IMR-90 (cell line): ENCODE measurements around the gene DVL3. TPM values are rescaled to one million over a fixed set of nuclear protein-coding genes. Genes with fewer than 3 reads are reported as not detected.

ENCODE experiments used
- ATAC-seq: fragments of 200-7000 bp; cut with Tn5 transposase; 2 replicates; pipeline ENCODE4 v1.9.1; 2020; ENCODE audit warnings: low read depth, mild to moderate bottlenecking, moderate library complexity
- BruUV-seq: library from RNA; stranded (reverse); fragments of 400-500 nt; replicated peaks from 2 replicates; lab custom pipeline; 2021; lab: Mats Ljungman, UMichigan
- CTCF ChIA-PET: fragments of 300-600 bp; formaldehyde crosslinking; extraction: SDS; loops from one replicate; lab custom pipeline; 2021; ENCODE audit warnings: antibody characterized with exemption; lab: Yijun Ruan, JAX
- POLR2A ChIA-PET: fragments of 300-600 bp; sonication (Branson Sonifier 250); formaldehyde crosslinking; loops from one replicate; lab custom pipeline; 2022; ENCODE audit warnings: antibody characterized with exemption; ENCODE audit not compliant: unreplicated experiment; lab: Charles Lee
- DNase-seq: peaks from one replicate; pipeline ENCODE4 v3.0.0; 2013
- H2AFZ ChIP-seq: replicated peaks from 2 replicates; pipeline ENCODE3; 2013; ENCODE audit warnings: low read length, mild to moderate bottlenecking; ENCODE audit not compliant: poor library complexity
- H2AK5ac ChIP-seq: 2 replicates; pipeline ENCODE4 v1.6.1; 2013; ENCODE audit warnings: low read depth, low read length, inconsistent platforms
- H2AK9ac ChIP-seq: replicated peaks from 2 replicates; pipeline ENCODE3; 2013; ENCODE audit warnings: mild to moderate bottlenecking, low read depth, low read length, moderate library complexity; ENCODE audit not compliant: poor library complexity
- H2BK120ac ChIP-seq: 2 replicates; pipeline ENCODE4 v1.6.1; 2013; ENCODE audit warnings: low read depth, low read length, inconsistent platforms
- H2BK15ac ChIP-seq: 3 replicates; pipeline ENCODE4 v1.6.1; 2013; ENCODE audit warnings: low read depth, low read length, inconsistent platforms
- H2BK20ac ChIP-seq: 2 replicates; pipeline ENCODE4 v1.6.1; 2013; ENCODE audit warnings: low read depth, mild to moderate bottlenecking, inconsistent platforms, low read length, moderate library complexity
- H2BK5ac ChIP-seq: 2 replicates; pipeline ENCODE4 v1.6.1; 2013; ENCODE audit warnings: mild to moderate bottlenecking, low read depth, low read length, inconsistent platforms; ENCODE audit not compliant: poor library complexity, severe bottlenecking
- H3K14ac ChIP-seq: replicated peaks from 2 replicates; pipeline ENCODE4 v1.6.1; 2013; ENCODE audit warnings: low read depth, low read length, inconsistent platforms
- H3K18ac ChIP-seq: 2 replicates; pipeline ENCODE4 v1.6.1; 2013; ENCODE audit warnings: low read depth, low read length, control low read depth
- H3K23ac ChIP-seq: 2 replicates; pipeline ENCODE4 v1.6.1; 2013; ENCODE audit warnings: low read depth, low read length, inconsistent platforms
- H3K27ac ChIP-seq: 2 replicates; pipeline ENCODE4 v1.5.1; 2013; ENCODE audit warnings: mild to moderate bottlenecking, control low read depth, low read length; ENCODE audit not compliant: insufficient read depth
- H3K27me3 ChIP-seq: 2 replicates; pipeline ENCODE4 v1.6.1; 2013; ENCODE audit warnings: low read length; ENCODE audit not compliant: control insufficient read depth, insufficient read depth
- H3K36me3 ChIP-seq: 2 replicates; pipeline ENCODE4 v1.6.1; 2013; ENCODE audit warnings: low read length, mixed read lengths; ENCODE audit not compliant: control insufficient read depth, insufficient read depth
- H3K4ac ChIP-seq: 2 replicates; pipeline ENCODE4 v1.6.1; 2013; ENCODE audit warnings: low read depth, low read length, inconsistent platforms
- H3K4me1 ChIP-seq: 2 replicates; pipeline ENCODE4 v1.6.1; 2013; ENCODE audit warnings: low read length, mixed read lengths; ENCODE audit not compliant: control insufficient read depth, insufficient read depth
- H3K4me2 ChIP-seq: 2 replicates; pipeline ENCODE4 v1.6.1; 2013; ENCODE audit warnings: low read depth, mild to moderate bottlenecking, control low read depth, low read length, moderate library complexity
- H3K4me3 ChIP-seq: 2 replicates; pipeline ENCODE4 v1.5.1; 2013; ENCODE audit warnings: low read depth, mild to moderate bottlenecking, control low read depth, low read length, moderate library complexity; ENCODE audit not compliant: insufficient read depth
- H3K56ac ChIP-seq: 2 replicates; pipeline ENCODE4 v1.6.1; 2013; ENCODE audit warnings: low read length, inconsistent platforms; ENCODE audit not compliant: insufficient read depth; ENCODE audit errors: extremely low read depth
- H3K79me1 ChIP-seq, 2 experiments: 2 replicates each; pipeline ENCODE4 v1.6.1; 2013; ENCODE audit warnings: low read length in 2 of 2, inconsistent platforms in 1 of 2, low read depth in 1 of 2
- H3K9ac ChIP-seq: 2 replicates; pipeline ENCODE4 v1.6.1; 2013; ENCODE audit warnings: low read depth, low read length, control low read depth
- H3K9me1 ChIP-seq: 2 replicates; pipeline ENCODE4 v1.6.1; 2013; ENCODE audit warnings: low read length, inconsistent platforms; ENCODE audit not compliant: insufficient read depth
- H3K9me3 ChIP-seq: 2 replicates; pipeline ENCODE4 v1.6.1; 2013; ENCODE audit warnings: low read length; ENCODE audit not compliant: control insufficient read depth, insufficient read depth
- H4K20me1 ChIP-seq: 2 replicates; pipeline ENCODE4 v1.6.1; 2013; ENCODE audit warnings: low read length, inconsistent platforms; ENCODE audit not compliant: insufficient read depth
- H4K5ac ChIP-seq: 2 replicates; pipeline ENCODE4 v1.6.1; 2013; ENCODE audit warnings: mild to moderate bottlenecking, low read depth, low read length, control low read depth
- H4K8ac ChIP-seq, 2 experiments: 2 replicates each; pipeline ENCODE4 v1.6.1; 2013; ENCODE audit warnings: low read depth in 2 of 2, low read length in 2 of 2, control low read depth in 1 of 2, inconsistent platforms in 1 of 2
- H4K91ac ChIP-seq: 2 replicates; pipeline ENCODE4 v1.6.1; 2013; ENCODE audit warnings: low read depth, low read length, inconsistent platforms; ENCODE audit not compliant: insufficient read depth
- BHLHE40 ChIP-seq: fragments of 150-350 bp; IDR thresholded peaks from 2 replicates; pipeline ENCODE4 v1.6.1; 2016; ENCODE audit warnings: mild to moderate bottlenecking, low read depth, low read length
- CEBPB ChIP-seq: IDR thresholded peaks from 2 replicates; pipeline ENCODE4 v1.6.1; 2012; ENCODE audit warnings: low read depth, low read length, improper control_type of control experiment
- CHD1 ChIP-seq: IDR thresholded peaks from 2 replicates; pipeline ENCODE4 v1.6.1; 2012; ENCODE audit warnings: low read depth, low read length, improper control_type of control experiment
- FOS ChIP-seq: fragments of 150-350 bp; IDR thresholded peaks from 2 replicates; pipeline ENCODE4 v1.6.1; 2016; ENCODE audit warnings: low read depth, low read length
- MAFK ChIP-seq: IDR thresholded peaks from 2 replicates; pipeline ENCODE4 v1.6.1; 2012; ENCODE audit warnings: low read depth, low read length, improper control_type of control experiment
- MAZ ChIP-seq: IDR thresholded peaks from 2 replicates; pipeline ENCODE4 v1.6.1; 2012; ENCODE audit warnings: low read depth, mild to moderate bottlenecking, low read length, improper control_type of control experiment, moderate library complexity, borderline replicate concordance
- MXI1 ChIP-seq: IDR thresholded peaks from 2 replicates; pipeline ENCODE4 v1.6.1; 2012; ENCODE audit warnings: low read depth, mild to moderate bottlenecking, low read length, moderate library complexity, borderline replicate concordance
- NFE2L2 ChIP-seq: fragments of 150-350 bp; IDR thresholded peaks from 2 replicates; pipeline ENCODE4 v1.6.1; 2016; ENCODE audit warnings: low read depth, mild to moderate bottlenecking, low read length
- POLR2A ChIP-seq: IDR thresholded peaks from 2 replicates; pipeline ENCODE4 v1.6.1; 2012; ENCODE audit warnings: mild to moderate bottlenecking, low read depth, low read length
- RAD21 ChIP-seq: IDR thresholded peaks from 2 replicates; pipeline ENCODE4 v1.6.1; 2012; ENCODE audit warnings: low read length, improper control_type of control experiment
- RCOR1 ChIP-seq: IDR thresholded peaks from 2 replicates; pipeline ENCODE4 v1.6.1; 2012; ENCODE audit warnings: mild to moderate bottlenecking, low read length, improper control_type of control experiment; ENCODE audit not compliant: insufficient replicate concordance
- RFX5 ChIP-seq: IDR thresholded peaks from 2 replicates; pipeline ENCODE4 v1.8.0; 2012; ENCODE audit warnings: low read depth, mild to moderate bottlenecking, low read length, moderate library complexity
- SMC3 ChIP-seq: fragments of 150-350 bp; IDR thresholded peaks from 2 replicates; pipeline ENCODE4 v1.6.1; 2016; ENCODE audit warnings: low read depth, mild to moderate bottlenecking, antibody characterized with exemption, low read length, moderate library complexity
- WGBS, 2 experiments: methylation state at CpG; one replicate each; pipeline versions ENCODE4 v1.1.5 to v1.1.7; 2013; ENCODE audit warnings: missing lambda C conversion rate in 2 of 2; ENCODE audit not compliant: insufficient read length in 1 of 2; ENCODE audit errors: extremely low coverage in 2 of 2; 5-methylcytosine and 5-hydroxymethylcytosine counted together
- dilution Hi-C: fragments of 300-500 bp; cut with HindIII; formaldehyde crosslinking; loops from one replicate; pipeline ENCODE4 v1.14.3; 2018; ENCODE audit warnings: low sequenced_read_pairs; ENCODE audit not compliant: unreplicated experiment
- in situ Hi-C: fragments of 300-500 bp; cut with MboI; formaldehyde crosslinking; loops from 3 replicates; pipeline ENCODE4 v1.14.3; 2019; ENCODE audit warnings: low sequenced_read_pairs, inconsistent platforms, mixed read lengths
- intact Hi-C: fragments of 100-400 bp; cut with micrococcal nuclease; formaldehyde crosslinking; loops from 2 replicates; pipeline ENCODE4 v1.10.0; 2022
- polyA plus RNA-seq, 3 experiments: library from polyadenylated mRNA; depleted of rRNA; stranded (reverse); fragments of >200 nt; gene quantifications; 2 replicates each; pipeline ENCODE4 v1.2.3, GENCODE V29; 2012; ENCODE audit warnings: low replicate concordance in 1 of 3
- total RNA-seq: library from RNA; depleted of rRNA; stranded (reverse); fragments of >200 nt; gene quantifications from 2 replicates; pipeline ENCODE4 v1.2.3, GENCODE V29; 2012
- TF ChIP-seq, protein P1 (sequence below): fragments of 150-350 bp; IDR thresholded peaks from 2 replicates; pipeline ENCODE4 v1.6.1; 2017; ENCODE audit warnings: mild to moderate bottlenecking, antibody characterized with exemption, low read length, low read depth
- TF ChIP-seq, protein P2 (sequence below): fragments of 150-350 bp; IDR thresholded peaks from 2 replicates; pipeline ENCODE4 v1.6.1; 2016; ENCODE audit warnings: low read depth, mild to moderate bottlenecking, low read length, moderate library complexity, borderline replicate concordance
- TF ChIP-seq, protein P3 (sequence below): conservative IDR thresholded peaks from 2 replicates; pipeline ENCODE4 v1.5.1; 2012; ENCODE audit warnings: mild to moderate bottlenecking, low read depth, low read length, improper control_type of control experiment

The DVL3 gene
- total and polyA plus RNA-seq, 2 of the 4 experiments (the other 2 are of a cell fraction) = 23.3 to 40.4 TPM

DNA sequence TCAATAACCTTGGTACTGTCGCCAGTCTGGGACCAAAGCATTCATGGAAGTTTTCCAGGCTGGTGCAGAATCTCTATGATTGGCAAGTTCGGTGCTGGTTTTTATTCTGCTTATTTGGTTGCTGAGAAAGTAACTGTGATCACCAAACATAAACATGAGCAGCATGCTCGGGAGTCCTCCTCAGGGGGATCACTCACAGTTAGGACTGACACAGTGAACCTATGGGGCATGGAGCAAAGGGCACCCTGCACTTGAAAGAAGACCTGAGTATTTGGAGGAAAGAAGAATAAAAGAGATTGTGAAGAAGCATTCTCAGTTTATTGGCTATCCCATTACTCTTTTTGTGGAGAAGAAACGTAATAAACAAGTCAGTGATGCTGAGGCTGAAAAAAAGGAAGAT lies 39.2 kb upstream of the DVL3 start:
- H3K9me1 ChIP-seq = no peaks in the 10 kb centered on the region
- H3K27me3 ChIP-seq = peaks cover 11% of the 10 kb centered on the region
- intact Hi-C loops (no loop called here), dilution Hi-C loops (no loop called here), in situ Hi-C loops (no loop called here)
- H4K20me1 ChIP-seq = no peaks in the 10 kb centered on the region
- H3K36me3 ChIP-seq = no peaks in the 10 kb centered on the region
- H2AK5ac ChIP-seq = no peak overlapping the region
- H3K9ac ChIP-seq = no peak overlapping the region
- H2BK5ac ChIP-seq = no peak overlapping the region
- H3K14ac ChIP-seq = no peak overlapping the region
- no TSS peak for BruUV-seq
- no peak overlapping the region for H3K4me2 ChIP-seq
- no peak overlapping the region for H2AFZ ChIP-seq
- TF ChIP-seq, protein P1, sequence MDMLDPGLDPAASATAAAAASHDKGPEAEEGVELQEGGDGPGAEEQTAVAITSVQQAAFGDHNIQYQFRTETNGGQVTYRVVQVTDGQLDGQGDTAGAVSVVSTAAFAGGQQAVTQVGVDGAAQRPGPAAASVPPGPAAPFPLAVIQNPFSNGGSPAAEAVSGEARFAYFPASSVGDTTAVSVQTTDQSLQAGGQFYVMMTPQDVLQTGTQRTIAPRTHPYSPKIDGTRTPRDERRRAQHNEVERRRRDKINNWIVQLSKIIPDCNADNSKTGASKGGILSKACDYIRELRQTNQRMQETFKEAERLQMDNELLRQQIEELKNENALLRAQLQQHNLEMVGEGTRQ = no peak
- TF ChIP-seq RFX5 = no peak
- no peak for TF ChIP-seq POLR2A
- TF ChIP-seq, protein P2, sequence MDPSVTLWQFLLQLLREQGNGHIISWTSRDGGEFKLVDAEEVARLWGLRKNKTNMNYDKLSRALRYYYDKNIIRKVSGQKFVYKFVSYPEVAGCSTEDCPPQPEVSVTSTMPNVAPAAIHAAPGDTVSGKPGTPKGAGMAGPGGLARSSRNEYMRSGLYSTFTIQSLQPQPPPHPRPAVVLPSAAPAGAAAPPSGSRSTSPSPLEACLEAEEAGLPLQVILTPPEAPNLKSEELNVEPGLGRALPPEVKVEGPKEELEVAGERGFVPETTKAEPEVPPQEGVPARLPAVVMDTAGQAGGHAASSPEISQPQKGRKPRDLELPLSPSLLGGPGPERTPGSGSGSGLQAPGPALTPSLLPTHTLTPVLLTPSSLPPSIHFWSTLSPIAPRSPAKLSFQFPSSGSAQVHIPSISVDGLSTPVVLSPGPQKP = no peak
- TF ChIP-seq MAZ = no peak
- TF ChIP-seq, protein P3, sequence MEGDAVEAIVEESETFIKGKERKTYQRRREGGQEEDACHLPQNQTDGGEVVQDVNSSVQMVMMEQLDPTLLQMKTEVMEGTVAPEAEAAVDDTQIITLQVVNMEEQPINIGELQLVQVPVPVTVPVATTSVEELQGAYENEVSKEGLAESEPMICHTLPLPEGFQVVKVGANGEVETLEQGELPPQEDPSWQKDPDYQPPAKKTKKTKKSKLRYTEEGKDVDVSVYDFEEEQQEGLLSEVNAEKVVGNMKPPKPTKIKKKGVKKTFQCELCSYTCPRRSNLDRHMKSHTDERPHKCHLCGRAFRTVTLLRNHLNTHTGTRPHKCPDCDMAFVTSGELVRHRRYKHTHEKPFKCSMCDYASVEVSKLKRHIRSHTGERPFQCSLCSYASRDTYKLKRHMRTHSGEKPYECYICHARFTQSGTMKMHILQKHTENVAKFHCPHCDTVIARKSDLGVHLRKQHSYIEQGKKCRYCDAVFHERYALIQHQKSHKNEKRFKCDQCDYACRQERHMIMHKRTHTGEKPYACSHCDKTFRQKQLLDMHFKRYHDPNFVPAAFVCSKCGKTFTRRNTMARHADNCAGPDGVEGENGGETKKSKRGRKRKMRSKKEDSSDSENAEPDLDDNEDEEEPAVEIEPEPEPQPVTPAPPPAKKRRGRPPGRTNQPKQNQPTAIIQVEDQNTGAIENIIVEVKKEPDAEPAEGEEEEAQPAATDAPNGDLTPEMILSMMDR = no peak
- TF ChIP-seq MXI1 = no peak
- TF ChIP-seq RAD21 = no peak
- TF ChIP-seq RCOR1 = no peak
- no peak for TF ChIP-seq NFE2L2
- no peak for TF ChIP-seq BHLHE40
- TF ChIP-seq SMC3 = no peak
- no peak for TF ChIP-seq CEBPB
- TF ChIP-seq CHD1 = no peak
- TF ChIP-seq FOS = no peak
- no peak for TF ChIP-seq MAFK
- no peak overlapping the region for H4K8ac ChIP-seq
- DNase-seq (no peak), ATAC-seq (no peak)
- no peak overlapping the region for H3K18ac ChIP-seq
- H3K4me3 ChIP-seq = no peak overlapping the region
- no peak overlapping the region for H3K23ac ChIP-seq
- no peak overlapping the region for H2BK120ac ChIP-seq
- H2AK9ac ChIP-seq = no peak overlapping the region
- H4K91ac ChIP-seq = no peak overlapping the region
- ChIA-PET CTCF (no interaction called here), POLR2A (no interaction called here)
- H3K9me3 ChIP-seq = no peaks in the 10 kb centered on the region
- H3K27ac ChIP-seq = no peak overlapping the region
- H2BK20ac ChIP-seq = no peak overlapping the region
- WGBS, 2 experiments = no CpG with 5 or more reads among the region's 4 CpGs
- no peak overlapping the region for H3K4ac ChIP-seq
- no peaks in the 10 kb centered on the region for H3K4me1 ChIP-seq
- H3K79me1 ChIP-seq = no peaks in the 10 kb centered on the region
- no peak overlapping the region for H3K56ac ChIP-seq
- no peak overlapping the region for H2BK15ac ChIP-seq
- H4K5ac ChIP-seq = no peak overlapping the region
